NCI-H345 treated with DMSO at 0.1 percent for 48 hours (cell line): ENCODE results near the gene SUGCT.

Experiments
- DNase-seq: peaks from one replicate; lab custom pipeline; 2025; ENCODE audit not compliant: unreplicated experiment; lab: John Stamatoyannopoulos, UW

The SUGCT gene

GRCh38 chr7:40802497-40802896 is 667.7 kb downstream of the SUGCT start:
- DNase-seq, result no peak

- no peak for DNase-seq
Measured at GRCh38 chr7:40804477-40805215, 669.8 kb downstream of the SUGCT start.

- DNase-seq, result no peak
Measured at GRCh38 chr7:40805361-40805760, 670.6 kb downstream of the SUGCT start.

- DNase-seq, result no peak
Measured at GRCh38 chr7:40808378-40808942, 673.7 kb downstream of the SUGCT start.

GRCh38 chr7:40810274-40810673 is 675.5 kb downstream of the SUGCT start:
- no peak for DNase-seq

GRCh38 chr7:40811666-40812065 is 676.9 kb downstream of the SUGCT start:
- no peak for DNase-seq

- no peak for DNase-seq
Measured at GRCh38 chr7:40815022-40815421, 680.2 kb downstream of the SUGCT start.

GRCh38 chr7:40815512-40815911 is 680.7 kb downstream of the SUGCT start:
- no peak for DNase-seq

GRCh38 chr7:40822861-40823260 is 688.1 kb downstream of the SUGCT start:
- no peak for DNase-seq

GRCh38 chr7:40824461-40824860 is 689.7 kb downstream of the SUGCT start:
- no peak for DNase-seq

GRCh38 chr7:40826411-40827221 is 691.8 kb downstream of the SUGCT start:
- DNase-seq, result no peak

- DNase-seq, result no peak
Measured at GRCh38 chr7:40827222-40828085, 692.6 kb downstream of the SUGCT start.

GRCh38 chr7:40828686-40829600 is 694.1 kb downstream of the SUGCT start:
- DNase-seq, result no peak

- DNase-seq, result no peak
Measured at GRCh38 chr7:40833191-40833887, 698.5 kb downstream of the SUGCT start.

GRCh38 chr7:40833888-40834234 is 699.1 kb downstream of the SUGCT start:
- DNase-seq, result no peak

- no peak for DNase-seq
Measured at GRCh38 chr7:40836218-40836617, 701.4 kb downstream of the SUGCT start.

- no peak for DNase-seq
Measured at GRCh38 chr7:40839881-40840280, 705.1 kb downstream of the SUGCT start.

GRCh38 chr7:40840990-40841389 is 706.2 kb downstream of the SUGCT start:
- DNase-seq, result no peak

- DNase-seq, result no peak
Measured at GRCh38 chr7:40842641-40843040, 707.8 kb downstream of the SUGCT start.
